Esophagus squamous epithelium (tissue), 4 donors: ENCODE data around the gene ERICH6.

Experiments
- CTCF ChIP-seq, 6 experiments: fragments of 450-650 bp in 4 of 6; fragments of 200-600 bp in 2 of 6; sonication (generic) in 2 of 6; IDR thresholded peaks; one replicate each; pipeline ENCODE4 v1.5.1; 2016 to 2019; ENCODE audit warnings: antibody characterized with exemption in 6 of 6, mild to moderate bottlenecking in 4 of 6, moderate library complexity in 4 of 6
- POLR2A ChIP-seq, 4 donors: fragments of 450-650 bp; IDR thresholded peaks; one replicate each; pipeline ENCODE4 v1.6.1; 2017; ENCODE audit warnings: antibody characterized with exemption in 4 of 4, mild to moderate bottlenecking in 4 of 4, moderate library complexity in 3 of 4

GRCh38 chr3:150653110-150653561 lies 50.6 kb downstream of the ERICH6 start:
- TF ChIP-seq POLR2A (IDR thresholded peaks at IDR 0.05), result no peak
- no peak for TF ChIP-seq CTCF (IDR thresholded peaks at IDR 0.05)
